HepG2 (cell line): Measurements from ENCODE around the gene HSPB2. TPM values are rescaled to one million over a fixed set of nuclear protein-coding genes. Genes with fewer than 3 reads are reported as not detected.

Experiments used
- ATF4 ChIP-seq, 2 experiments: fragments of 450-650 bp in 1 of 2; sonication (generic) in 1 of 2; formaldehyde crosslinking; IDR thresholded peaks; 2 replicates each; pipeline versions ENCODE4 v1.5.0 to v1.8.0; 2020 to 2022; ENCODE audit warnings: mild to moderate bottlenecking in 1 of 2, missing genetic modification reagents in 1 of 2
- CBX5 ChIP-seq: sonication (generic); formaldehyde crosslinking; IDR thresholded peaks from 2 replicates; pipeline ENCODE4 v1.4.0; 2020; ENCODE audit warnings: missing genetic modification reagents, borderline replicate concordance
- EHMT2 ChIP-seq: fragments of 200-600 bp; sonication (generic); IDR thresholded peaks from 2 replicates; pipeline ENCODE4 v1.7.0; 2017; ENCODE audit warnings: antibody characterized with exemption, low read depth, low read length, borderline replicate concordance
- ETS1 ChIP-seq: sonication (generic); formaldehyde crosslinking; IDR thresholded peaks from 2 replicates; pipeline ENCODE4 v1.4.0; 2020; ENCODE audit warnings: missing genetic modification reagents
- FOXA1 ChIP-seq, 2 experiments: fragments of 450-650 bp in 1 of 2; sonication (generic) in 1 of 2; formaldehyde crosslinking in 1 of 2; IDR thresholded peaks; 2 replicates each; pipeline versions ENCODE4 v1.4.0 to v1.6.1; 2016 to 2020; ENCODE audit warnings: missing genetic modification reagents in 1 of 2
- FOXP4 ChIP-seq: sonication (generic); formaldehyde crosslinking; IDR thresholded peaks from 2 replicates; pipeline ENCODE4 v1.4.0; 2020; ENCODE audit warnings: missing genetic modification reagents
- GPN1 ChIP-seq: sonication (generic); formaldehyde crosslinking; IDR thresholded peaks from 2 replicates; pipeline ENCODE4 v1.5.1; 2020; ENCODE audit warnings: missing genetic modification reagents, borderline replicate concordance
- GTF3A ChIP-seq: sonication (generic); formaldehyde crosslinking; conservative IDR thresholded peaks from 2 replicates; pipeline ENCODE4 v1.4.0; 2020; ENCODE audit warnings: mild to moderate bottlenecking, missing genetic modification reagents
- KLF12 ChIP-seq: sonication (generic); formaldehyde crosslinking; IDR thresholded peaks from 2 replicates; pipeline ENCODE4 v1.4.0; 2020; ENCODE audit warnings: missing genetic modification reagents, borderline replicate concordance
- KLF6 ChIP-seq: IDR thresholded peaks from 2 replicates; pipeline ENCODE4 v1.8.0; 2016; ENCODE audit warnings: missing biosample characterization, missing genetic modification reagents
- MYNN ChIP-seq: sonication (generic); formaldehyde crosslinking; IDR thresholded peaks from 2 replicates; pipeline ENCODE4 v1.4.0; 2020; ENCODE audit warnings: mild to moderate bottlenecking, low read depth, missing genetic modification reagents
- POLR2A ChIP-seq, 2 experiments: IDR thresholded peaks; 2 replicates each; pipeline ENCODE4 v1.6.1; 2011; ENCODE audit warnings: low read depth in 2 of 2, low read length in 2 of 2, mild to moderate bottlenecking in 1 of 2, moderate library complexity in 1 of 2; ENCODE audit not compliant: insufficient read depth in 1 of 2
- RNF219 ChIP-seq: sonication (generic); formaldehyde crosslinking; IDR thresholded peaks from 2 replicates; pipeline ENCODE4 v1.5.0; 2020; ENCODE audit warnings: mild to moderate bottlenecking, missing genetic modification reagents
- SALL1 ChIP-seq: sonication (generic); formaldehyde crosslinking; IDR thresholded peaks from 2 replicates; pipeline ENCODE4 v1.8.0; 2022; ENCODE audit warnings: mild to moderate bottlenecking, missing genetic modification reagents
- SRSF9 ChIP-seq: fragments of 200-400 bp; formaldehyde crosslinking; IDR thresholded peaks from 2 replicates; pipeline ENCODE4 v1.6.1; 2018; ENCODE audit warnings: borderline replicate concordance, mild to moderate bottlenecking, low read depth, low read length; ENCODE audit not compliant: insufficient read depth, poor library complexity, severe bottlenecking
- TRIM24 ChIP-seq: sonication (generic); formaldehyde crosslinking; IDR thresholded peaks from 2 replicates; pipeline ENCODE4 v1.8.0; 2022; ENCODE audit warnings: mild to moderate bottlenecking, missing genetic modification reagents
- ZBTB25 ChIP-seq: IDR thresholded peaks from 2 replicates; pipeline ENCODE4 v1.6.1; 2018; ENCODE audit warnings: missing genetic modification reagents
- ZKSCAN8 ChIP-seq: IDR thresholded peaks from 2 replicates; pipeline ENCODE4 v1.6.1; 2016; ENCODE audit warnings: borderline replicate concordance, missing genetic modification reagents, missing compliant biosample characterization
- ZNF3 ChIP-seq: IDR thresholded peaks from 2 replicates; pipeline ENCODE4 v1.7.0; 2017; ENCODE audit warnings: inconsistent platforms
- ZNF460 ChIP-seq: sonication (generic); formaldehyde crosslinking; IDR thresholded peaks from 2 replicates; pipeline ENCODE4 v1.5.1; 2020; ENCODE audit warnings: missing genetic modification reagents, mild to moderate bottlenecking, borderline replicate concordance
- polyA plus RNA-seq, 8 experiments: library from polyadenylated mRNA; depleted of rRNA in 3 of 8; stranded (reverse) in 7 of 8; unstranded in 1 of 8; fragments of >200 nt; fragmentation: Illumina TruSeq in 4 of 8; extraction: Trizol in 4 of 8; gene quantifications; 2 replicates each; pipeline versions ENCODE4 v1.2.1 to v1.2.3, GENCODE V29; 2011 to 2016; ENCODE audit warnings: low read depth in 4 of 8, missing spikeins in 1 of 8, mixed read lengths in 1 of 8; ENCODE audit not compliant: insufficient read depth in 1 of 8
- total RNA-seq, 5 experiments: library from RNA; depleted of rRNA; stranded (reverse); fragments of >200 nt; fragmentation: Illumina TruSeq; extraction: Trizol; gene quantifications; 2 replicates each; pipeline ENCODE4 v1.2.3, GENCODE V29; 2016; ENCODE audit warnings: low read depth in 1 of 5

HSPB2 gene
- total and polyA plus RNA-seq, 2 of the 13 experiments (the other 11 are each of a cell fraction or from before 2014, with no cell fraction given): 0.04 TPM; not detected in 1

GRCh38 chr11:111878849-111879636 lies 33.5 kb upstream of the HSPB2 start, which contains the start of the genes CFAP68 and FDXACB1 (continued):
- TF ChIP-seq GPN1 (no peak), SRSF9 (no peak), KLF6 (CRISPR knock-in tag) (peak; percentile 54; the same call in 1 of the 2 replicates), ZNF3 (0 out of 2 replicates have a peak, but pooled peaks have one; percentile 51), FOXP4 (peak; percentile 81), GTF3A (no peak), ATF4 (CRISPR knock-in tag; IDR thresholded peaks at IDR 0.05) (no peak; a peak in 1 of 4 replicates), ZKSCAN8 (peak; percentile 60; the same call in 1 of the 2 replicates), ETS1 (CRISPR knock-in tag) (0 out of 2 replicates have a peak, but pooled peaks have one; percentile 57), ZNF460 (peak; percentile 10; the same call in 1 of the 2 replicates), CBX5 (CRISPR knock-in tag) (0 out of 2 replicates have a peak, but pooled peaks have one; percentile 70), EHMT2 (no peak; the same call in 1 of the 2 replicates), TRIM24 (CRISPR knock-in tag) (peak; percentile 26; the same call in 1 of the 2 replicates), POLR2A (IDR thresholded peaks at IDR 0.05; ENCODE audit: insufficient read depth in 1 of 2, low read depth in 2 of 2, low read length in 2 of 2) (peak; percentile 32 to 69; a peak in 3 of 4 replicates), ZBTB25 (peak; percentile 97), KLF12 (peak; percentile 78; the same call in 1 of the 2 replicates), FOXA1 (IDR thresholded peaks at IDR 0.05) (no peak), FOXA1 (CRISPR knock-in tag; IDR thresholded peaks at IDR 0.05) (0 out of 2 replicates have a peak, but pooled peaks have one; percentile 3), MYNN (CRISPR knock-in tag) (no peak; the same call in 1 of the 2 replicates), SALL1 (CRISPR knock-in tag) (peak; percentile 86; the same call in 1 of the 2 replicates), RNF219 (no peak)
